ENCODE data around the gene CREB3.

DNA sequence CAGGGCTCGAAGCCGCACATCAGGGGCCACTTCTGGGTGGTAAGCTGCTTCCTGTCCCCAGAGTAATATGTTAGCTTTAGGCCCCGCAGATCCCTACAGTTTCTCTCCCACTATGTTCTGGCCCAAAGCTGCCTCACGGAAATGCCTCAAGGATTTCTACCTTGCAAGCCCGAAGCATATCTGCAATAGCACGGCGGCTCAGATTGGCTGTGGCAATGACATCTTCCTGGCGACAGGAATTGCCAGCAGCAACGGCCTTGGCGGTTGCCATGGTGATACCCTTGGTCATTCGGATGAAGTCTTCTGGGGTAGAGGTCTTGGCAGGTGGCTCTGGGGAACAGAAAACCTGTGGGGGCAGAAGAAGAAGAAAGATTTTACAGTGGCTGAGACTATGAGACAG is 32.4 kb upstream of the CREB3 start:
- TF ChIP-seq, protein P1, sequence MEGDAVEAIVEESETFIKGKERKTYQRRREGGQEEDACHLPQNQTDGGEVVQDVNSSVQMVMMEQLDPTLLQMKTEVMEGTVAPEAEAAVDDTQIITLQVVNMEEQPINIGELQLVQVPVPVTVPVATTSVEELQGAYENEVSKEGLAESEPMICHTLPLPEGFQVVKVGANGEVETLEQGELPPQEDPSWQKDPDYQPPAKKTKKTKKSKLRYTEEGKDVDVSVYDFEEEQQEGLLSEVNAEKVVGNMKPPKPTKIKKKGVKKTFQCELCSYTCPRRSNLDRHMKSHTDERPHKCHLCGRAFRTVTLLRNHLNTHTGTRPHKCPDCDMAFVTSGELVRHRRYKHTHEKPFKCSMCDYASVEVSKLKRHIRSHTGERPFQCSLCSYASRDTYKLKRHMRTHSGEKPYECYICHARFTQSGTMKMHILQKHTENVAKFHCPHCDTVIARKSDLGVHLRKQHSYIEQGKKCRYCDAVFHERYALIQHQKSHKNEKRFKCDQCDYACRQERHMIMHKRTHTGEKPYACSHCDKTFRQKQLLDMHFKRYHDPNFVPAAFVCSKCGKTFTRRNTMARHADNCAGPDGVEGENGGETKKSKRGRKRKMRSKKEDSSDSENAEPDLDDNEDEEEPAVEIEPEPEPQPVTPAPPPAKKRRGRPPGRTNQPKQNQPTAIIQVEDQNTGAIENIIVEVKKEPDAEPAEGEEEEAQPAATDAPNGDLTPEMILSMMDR (conservative IDR thresholded peaks at IDR 0.05; ENCODE audit: low read depth, low read length): no peak
- TF ChIP-seq POLR2A (IDR thresholded peaks at IDR 0.05; ENCODE audit: low read depth, low read length): no peak
- TF ChIP-seq, protein P2, sequence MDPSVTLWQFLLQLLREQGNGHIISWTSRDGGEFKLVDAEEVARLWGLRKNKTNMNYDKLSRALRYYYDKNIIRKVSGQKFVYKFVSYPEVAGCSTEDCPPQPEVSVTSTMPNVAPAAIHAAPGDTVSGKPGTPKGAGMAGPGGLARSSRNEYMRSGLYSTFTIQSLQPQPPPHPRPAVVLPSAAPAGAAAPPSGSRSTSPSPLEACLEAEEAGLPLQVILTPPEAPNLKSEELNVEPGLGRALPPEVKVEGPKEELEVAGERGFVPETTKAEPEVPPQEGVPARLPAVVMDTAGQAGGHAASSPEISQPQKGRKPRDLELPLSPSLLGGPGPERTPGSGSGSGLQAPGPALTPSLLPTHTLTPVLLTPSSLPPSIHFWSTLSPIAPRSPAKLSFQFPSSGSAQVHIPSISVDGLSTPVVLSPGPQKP (IDR thresholded peaks at IDR 0.05; ENCODE audit: borderline replicate concordance, low read depth, low read length): no peak
- TF ChIP-seq MXI1 (IDR thresholded peaks at IDR 0.05; ENCODE audit: borderline replicate concordance, low read depth, low read length): no peak
- TF ChIP-seq, protein P3, sequence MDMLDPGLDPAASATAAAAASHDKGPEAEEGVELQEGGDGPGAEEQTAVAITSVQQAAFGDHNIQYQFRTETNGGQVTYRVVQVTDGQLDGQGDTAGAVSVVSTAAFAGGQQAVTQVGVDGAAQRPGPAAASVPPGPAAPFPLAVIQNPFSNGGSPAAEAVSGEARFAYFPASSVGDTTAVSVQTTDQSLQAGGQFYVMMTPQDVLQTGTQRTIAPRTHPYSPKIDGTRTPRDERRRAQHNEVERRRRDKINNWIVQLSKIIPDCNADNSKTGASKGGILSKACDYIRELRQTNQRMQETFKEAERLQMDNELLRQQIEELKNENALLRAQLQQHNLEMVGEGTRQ (IDR thresholded peaks at IDR 0.05; ENCODE audit: low read depth, low read length): no peak
- no peak for TF ChIP-seq CHD1 (IDR thresholded peaks at IDR 0.05; ENCODE audit: low read depth, low read length)
- TF ChIP-seq NFE2L2 (IDR thresholded peaks at IDR 0.05; ENCODE audit: low read depth, low read length): no peak
- no peak for TF ChIP-seq CEBPB (IDR thresholded peaks at IDR 0.05; ENCODE audit: low read depth, low read length)
- TF ChIP-seq BHLHE40 (IDR thresholded peaks at IDR 0.05; ENCODE audit: low read depth, low read length): no peak
- no peak for TF ChIP-seq RFX5 (IDR thresholded peaks at IDR 0.05; ENCODE audit: low read depth, low read length)
- TF ChIP-seq MAZ (IDR thresholded peaks at IDR 0.05; ENCODE audit: borderline replicate concordance, low read depth, low read length): no peak

All from IMR-90 (cell line).